Measurements from ENCODE around the gene PHLDA1. TPM values are rescaled to one million over a fixed set of nuclear protein-coding genes. Genes with fewer than 3 reads are reported as not detected.

Gene PHLDA1
- total RNA-seq, 1 experiment from 2014 or later = 34.9 TPM

DNA sequence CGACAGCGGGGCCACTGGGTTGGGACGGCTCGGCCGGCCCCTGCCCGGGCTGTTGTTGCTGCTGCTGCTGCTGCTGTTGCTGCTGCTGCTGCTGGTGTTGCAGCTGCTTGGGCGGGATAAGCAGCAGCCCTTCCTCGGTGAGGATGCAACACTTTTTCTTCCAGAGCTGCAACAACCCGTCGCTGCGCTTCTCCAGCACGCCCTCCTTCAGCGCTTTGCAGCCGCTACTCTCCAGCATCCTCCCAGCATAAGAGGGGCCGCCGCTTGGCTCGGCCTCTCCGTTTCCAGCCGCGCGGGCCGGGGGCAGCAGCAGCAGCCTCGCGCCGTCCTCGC lies 529 bp downstream of the PHLDA1 start:
- no peak for TF ChIP-seq TP53 (CRISPR knock-in tag; IDR thresholded peaks at IDR 0.05)
- TF ChIP-seq, protein P1, sequence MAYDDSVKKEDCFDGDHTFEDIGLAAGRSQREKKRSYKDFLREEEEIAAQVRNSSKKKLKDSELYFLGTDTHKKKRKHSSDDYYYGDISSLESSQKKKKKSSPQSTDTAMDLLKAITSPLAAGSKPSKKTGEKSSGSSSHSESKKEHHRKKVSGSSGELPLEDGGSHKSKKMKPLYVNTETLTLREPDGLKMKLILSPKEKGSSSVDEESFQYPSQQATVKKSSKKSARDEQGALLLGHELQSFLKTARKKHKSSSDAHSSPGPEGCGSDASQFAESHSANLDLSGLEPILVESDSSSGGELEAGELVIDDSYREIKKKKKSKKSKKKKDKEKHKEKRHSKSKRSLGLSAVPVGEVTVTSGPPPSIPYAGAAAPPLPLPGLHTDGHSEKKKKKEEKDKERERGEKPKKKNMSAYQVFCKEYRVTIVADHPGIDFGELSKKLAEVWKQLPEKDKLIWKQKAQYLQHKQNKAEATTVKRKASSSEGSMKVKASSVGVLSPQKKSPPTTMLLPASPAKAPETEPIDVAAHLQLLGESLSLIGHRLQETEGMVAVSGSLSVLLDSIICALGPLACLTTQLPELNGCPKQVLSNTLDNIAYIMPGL (CRISPR knock-in tag; IDR thresholded peaks at IDR 0.05) = 0 out of 2 replicates have a peak, but pooled peaks have one; percentile 40
- TF ChIP-seq, protein P2, sequence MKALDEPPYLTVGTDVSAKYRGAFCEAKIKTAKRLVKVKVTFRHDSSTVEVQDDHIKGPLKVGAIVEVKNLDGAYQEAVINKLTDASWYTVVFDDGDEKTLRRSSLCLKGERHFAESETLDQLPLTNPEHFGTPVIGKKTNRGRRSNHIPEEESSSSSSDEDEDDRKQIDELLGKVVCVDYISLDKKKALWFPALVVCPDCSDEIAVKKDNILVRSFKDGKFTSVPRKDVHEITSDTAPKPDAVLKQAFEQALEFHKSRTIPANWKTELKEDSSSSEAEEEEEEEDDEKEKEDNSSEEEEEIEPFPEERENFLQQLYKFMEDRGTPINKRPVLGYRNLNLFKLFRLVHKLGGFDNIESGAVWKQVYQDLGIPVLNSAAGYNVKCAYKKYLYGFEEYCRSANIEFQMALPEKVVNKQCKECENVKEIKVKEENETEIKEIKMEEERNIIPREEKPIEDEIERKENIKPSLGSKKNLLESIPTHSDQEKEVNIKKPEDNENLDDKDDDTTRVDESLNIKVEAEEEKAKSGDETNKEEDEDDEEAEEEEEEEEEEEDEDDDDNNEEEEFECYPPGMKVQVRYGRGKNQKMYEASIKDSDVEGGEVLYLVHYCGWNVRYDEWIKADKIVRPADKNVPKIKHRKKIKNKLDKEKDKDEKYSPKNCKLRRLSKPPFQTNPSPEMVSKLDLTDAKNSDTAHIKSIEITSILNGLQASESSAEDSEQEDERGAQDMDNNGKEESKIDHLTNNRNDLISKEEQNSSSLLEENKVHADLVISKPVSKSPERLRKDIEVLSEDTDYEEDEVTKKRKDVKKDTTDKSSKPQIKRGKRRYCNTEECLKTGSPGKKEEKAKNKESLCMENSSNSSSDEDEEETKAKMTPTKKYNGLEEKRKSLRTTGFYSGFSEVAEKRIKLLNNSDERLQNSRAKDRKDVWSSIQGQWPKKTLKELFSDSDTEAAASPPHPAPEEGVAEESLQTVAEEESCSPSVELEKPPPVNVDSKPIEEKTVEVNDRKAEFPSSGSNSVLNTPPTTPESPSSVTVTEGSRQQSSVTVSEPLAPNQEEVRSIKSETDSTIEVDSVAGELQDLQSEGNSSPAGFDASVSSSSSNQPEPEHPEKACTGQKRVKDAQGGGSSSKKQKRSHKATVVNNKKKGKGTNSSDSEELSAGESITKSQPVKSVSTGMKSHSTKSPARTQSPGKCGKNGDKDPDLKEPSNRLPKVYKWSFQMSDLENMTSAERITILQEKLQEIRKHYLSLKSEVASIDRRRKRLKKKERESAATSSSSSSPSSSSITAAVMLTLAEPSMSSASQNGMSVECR (CRISPR knock-in tag; IDR thresholded peaks at IDR 0.05; ENCODE audit: borderline replicate concordance) = peak; percentile 40; the same call in 1 of the 2 replicates
- TF ChIP-seq NFYB (CRISPR knock-in tag; conservative IDR thresholded peaks at IDR 0.05; ENCODE audit: low read depth) = no peak
- TF ChIP-seq, protein P3, sequence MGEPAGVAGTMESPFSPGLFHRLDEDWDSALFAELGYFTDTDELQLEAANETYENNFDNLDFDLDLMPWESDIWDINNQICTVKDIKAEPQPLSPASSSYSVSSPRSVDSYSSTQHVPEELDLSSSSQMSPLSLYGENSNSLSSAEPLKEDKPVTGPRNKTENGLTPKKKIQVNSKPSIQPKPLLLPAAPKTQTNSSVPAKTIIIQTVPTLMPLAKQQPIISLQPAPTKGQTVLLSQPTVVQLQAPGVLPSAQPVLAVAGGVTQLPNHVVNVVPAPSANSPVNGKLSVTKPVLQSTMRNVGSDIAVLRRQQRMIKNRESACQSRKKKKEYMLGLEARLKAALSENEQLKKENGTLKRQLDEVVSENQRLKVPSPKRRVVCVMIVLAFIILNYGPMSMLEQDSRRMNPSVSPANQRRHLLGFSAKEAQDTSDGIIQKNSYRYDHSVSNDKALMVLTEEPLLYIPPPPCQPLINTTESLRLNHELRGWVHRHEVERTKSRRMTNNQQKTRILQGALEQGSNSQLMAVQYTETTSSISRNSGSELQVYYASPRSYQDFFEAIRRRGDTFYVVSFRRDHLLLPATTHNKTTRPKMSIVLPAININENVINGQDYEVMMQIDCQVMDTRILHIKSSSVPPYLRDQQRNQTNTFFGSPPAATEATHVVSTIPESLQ (CRISPR knock-in tag; IDR thresholded peaks at IDR 0.05) = no peak
- TF ChIP-seq MYBL2 (CRISPR knock-in tag; IDR thresholded peaks at IDR 0.05) = 0 out of 2 replicates have a peak, but pooled peaks have one; percentile 15
- no peak for DNase-seq (ENCODE audit: low spot score)
- H3K27me3 Mint-ChIP-seq (ENCODE audit: low read depth) = peaks cover 3% of the 10 kb centered on the region; the same call in 1 of the 2 replicates
- ChIA-PET CTCF (interaction anchor here (0.7 to 4.8 kb wide), 18 partner anchors 9 to 556 kb away, joined by 3 to 24 read pairs (median 4); no protein-coding TSS in a partner anchor), POLR2A (interaction anchor here (0.6 to 2.2 kb wide), 5 partner anchors 10 to 520 kb away, joined by 3 to 14 read pairs (median 4); partner anchors contain the start of gene KRR1)
- peaks cover 58% of the 10 kb centered on the region for H3K4me1 Mint-ChIP-seq
- ATAC-seq = peak; percentile 4
- H3K27ac Mint-ChIP-seq = no peak overlapping the region
- H3K4me3 Mint-ChIP-seq = peak overlapping the region; percentile 91
- H3K36me3 Mint-ChIP-seq = peaks cover 32% of the 10 kb centered on the region
- no peaks in the 10 kb centered on the region for H3K9me3 Mint-ChIP-seq

DNA sequence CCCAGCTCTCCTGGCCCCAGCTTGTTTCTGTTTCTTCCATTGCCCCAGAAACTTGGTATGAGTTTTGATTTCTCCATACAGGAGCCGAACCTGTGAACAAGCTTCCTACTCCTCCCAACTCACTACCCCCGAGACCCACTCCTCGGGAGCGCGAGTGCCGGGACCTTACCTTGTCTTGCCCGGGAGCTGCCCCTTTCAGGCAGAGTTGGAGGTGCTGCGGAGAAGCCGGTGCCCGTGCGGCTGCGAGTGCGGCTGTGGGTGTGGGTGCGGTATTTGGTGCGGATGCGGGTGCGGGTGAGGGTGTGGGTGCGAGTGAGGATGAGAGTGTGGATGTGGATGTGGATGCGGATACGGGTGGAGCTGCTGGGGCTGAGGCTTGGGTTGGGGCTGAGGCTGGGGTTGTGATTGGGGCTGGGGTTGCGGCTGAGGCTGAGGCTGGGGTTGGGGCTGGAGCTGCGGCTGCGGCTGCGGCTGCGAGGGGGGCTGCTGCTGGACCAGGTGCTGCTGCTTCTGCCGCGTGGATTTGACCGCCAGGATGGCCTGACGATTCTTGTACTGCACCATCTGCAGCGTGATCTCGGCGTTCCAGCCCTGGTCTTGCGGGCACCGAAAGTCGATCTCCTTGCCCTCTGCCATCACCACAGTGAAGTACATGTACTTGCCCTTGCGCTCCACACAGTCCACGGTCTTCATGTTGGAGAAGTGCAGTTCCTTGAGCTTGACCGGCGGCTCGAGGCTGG lies 1.1 kb downstream of the PHLDA1 start:
- POLR2A ChIA-PET = interaction anchor here (0.7 to 2.2 kb wide), 4 partner anchors 10 to 519 kb away, joined by 3 to 14 read pairs (median 4); partner anchors contain the start of gene KRR1
- DNase-seq (ENCODE audit: low spot score) = peak; percentile 41
- CTCF ChIA-PET = interaction anchor here (0.8 to 4.8 kb wide), 11 partner anchors 61 to 545 kb away, joined by 3 to 24 read pairs (median 7); no protein-coding TSS in a partner anchor
- H3K4me3 Mint-ChIP-seq = peak overlapping the region; percentile 91
- ATAC-seq = peak; percentile 5
- peaks cover 59% of the 10 kb centered on the region for H3K4me1 Mint-ChIP-seq
- peaks cover 32% of the 10 kb centered on the region for H3K36me3 Mint-ChIP-seq
- H3K27me3 Mint-ChIP-seq (ENCODE audit: low read depth) = peaks cover 3% of the 10 kb centered on the region; the same call in 1 of the 2 replicates
- 0 out of 2 replicates have a peak overlapping the region, but pooled peaks have one; percentile 65 for H3K27ac Mint-ChIP-seq
- H3K9me3 Mint-ChIP-seq = no peaks in the 10 kb centered on the region
- TF ChIP-seq ZNF219 (CRISPR knock-in tag; IDR thresholded peaks at IDR 0.05; ENCODE audit: borderline replicate concordance) = 0 out of 2 replicates have a peak, but pooled peaks have one; percentile 36
- TF ChIP-seq, protein P4, sequence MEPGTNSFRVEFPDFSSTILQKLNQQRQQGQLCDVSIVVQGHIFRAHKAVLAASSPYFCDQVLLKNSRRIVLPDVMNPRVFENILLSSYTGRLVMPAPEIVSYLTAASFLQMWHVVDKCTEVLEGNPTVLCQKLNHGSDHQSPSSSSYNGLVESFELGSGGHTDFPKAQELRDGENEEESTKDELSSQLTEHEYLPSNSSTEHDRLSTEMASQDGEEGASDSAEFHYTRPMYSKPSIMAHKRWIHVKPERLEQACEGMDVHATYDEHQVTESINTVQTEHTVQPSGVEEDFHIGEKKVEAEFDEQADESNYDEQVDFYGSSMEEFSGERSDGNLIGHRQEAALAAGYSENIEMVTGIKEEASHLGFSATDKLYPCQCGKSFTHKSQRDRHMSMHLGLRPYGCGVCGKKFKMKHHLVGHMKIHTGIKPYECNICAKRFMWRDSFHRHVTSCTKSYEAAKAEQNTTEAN (CRISPR knock-in tag; IDR thresholded peaks at IDR 0.05) = no peak
- TF ChIP-seq, protein P5, sequence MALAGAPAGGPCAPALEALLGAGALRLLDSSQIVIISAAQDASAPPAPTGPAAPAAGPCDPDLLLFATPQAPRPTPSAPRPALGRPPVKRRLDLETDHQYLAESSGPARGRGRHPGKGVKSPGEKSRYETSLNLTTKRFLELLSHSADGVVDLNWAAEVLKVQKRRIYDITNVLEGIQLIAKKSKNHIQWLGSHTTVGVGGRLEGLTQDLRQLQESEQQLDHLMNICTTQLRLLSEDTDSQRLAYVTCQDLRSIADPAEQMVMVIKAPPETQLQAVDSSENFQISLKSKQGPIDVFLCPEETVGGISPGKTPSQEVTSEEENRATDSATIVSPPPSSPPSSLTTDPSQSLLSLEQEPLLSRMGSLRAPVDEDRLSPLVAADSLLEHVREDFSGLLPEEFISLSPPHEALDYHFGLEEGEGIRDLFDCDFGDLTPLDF (CRISPR knock-in tag; IDR thresholded peaks at IDR 0.05) = no peak
- TF ChIP-seq CREB1 (CRISPR knock-in tag; IDR thresholded peaks at IDR 0.05) = no peak
- TF ChIP-seq ZNF423 (CRISPR knock-in tag; IDR thresholded peaks at IDR 0.05) = no peak
- TF ChIP-seq, protein P6, sequence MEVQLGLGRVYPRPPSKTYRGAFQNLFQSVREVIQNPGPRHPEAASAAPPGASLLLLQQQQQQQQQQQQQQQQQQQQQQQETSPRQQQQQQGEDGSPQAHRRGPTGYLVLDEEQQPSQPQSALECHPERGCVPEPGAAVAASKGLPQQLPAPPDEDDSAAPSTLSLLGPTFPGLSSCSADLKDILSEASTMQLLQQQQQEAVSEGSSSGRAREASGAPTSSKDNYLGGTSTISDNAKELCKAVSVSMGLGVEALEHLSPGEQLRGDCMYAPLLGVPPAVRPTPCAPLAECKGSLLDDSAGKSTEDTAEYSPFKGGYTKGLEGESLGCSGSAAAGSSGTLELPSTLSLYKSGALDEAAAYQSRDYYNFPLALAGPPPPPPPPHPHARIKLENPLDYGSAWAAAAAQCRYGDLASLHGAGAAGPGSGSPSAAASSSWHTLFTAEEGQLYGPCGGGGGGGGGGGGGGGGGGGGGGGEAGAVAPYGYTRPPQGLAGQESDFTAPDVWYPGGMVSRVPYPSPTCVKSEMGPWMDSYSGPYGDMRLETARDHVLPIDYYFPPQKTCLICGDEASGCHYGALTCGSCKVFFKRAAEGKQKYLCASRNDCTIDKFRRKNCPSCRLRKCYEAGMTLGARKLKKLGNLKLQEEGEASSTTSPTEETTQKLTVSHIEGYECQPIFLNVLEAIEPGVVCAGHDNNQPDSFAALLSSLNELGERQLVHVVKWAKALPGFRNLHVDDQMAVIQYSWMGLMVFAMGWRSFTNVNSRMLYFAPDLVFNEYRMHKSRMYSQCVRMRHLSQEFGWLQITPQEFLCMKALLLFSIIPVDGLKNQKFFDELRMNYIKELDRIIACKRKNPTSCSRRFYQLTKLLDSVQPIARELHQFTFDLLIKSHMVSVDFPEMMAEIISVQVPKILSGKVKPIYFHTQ (CRISPR knock-in tag; IDR thresholded peaks at IDR 0.05) = no peak
- TF ChIP-seq ZNF138 (CRISPR knock-in tag; conservative IDR thresholded peaks at IDR 0.05) = no peak
- 0 out of 2 replicates have a peak, but pooled peaks have one; percentile 55 for TF ChIP-seq SMAD4 (CRISPR knock-in tag; IDR thresholded peaks at IDR 0.05)
- TF ChIP-seq, protein P7, sequence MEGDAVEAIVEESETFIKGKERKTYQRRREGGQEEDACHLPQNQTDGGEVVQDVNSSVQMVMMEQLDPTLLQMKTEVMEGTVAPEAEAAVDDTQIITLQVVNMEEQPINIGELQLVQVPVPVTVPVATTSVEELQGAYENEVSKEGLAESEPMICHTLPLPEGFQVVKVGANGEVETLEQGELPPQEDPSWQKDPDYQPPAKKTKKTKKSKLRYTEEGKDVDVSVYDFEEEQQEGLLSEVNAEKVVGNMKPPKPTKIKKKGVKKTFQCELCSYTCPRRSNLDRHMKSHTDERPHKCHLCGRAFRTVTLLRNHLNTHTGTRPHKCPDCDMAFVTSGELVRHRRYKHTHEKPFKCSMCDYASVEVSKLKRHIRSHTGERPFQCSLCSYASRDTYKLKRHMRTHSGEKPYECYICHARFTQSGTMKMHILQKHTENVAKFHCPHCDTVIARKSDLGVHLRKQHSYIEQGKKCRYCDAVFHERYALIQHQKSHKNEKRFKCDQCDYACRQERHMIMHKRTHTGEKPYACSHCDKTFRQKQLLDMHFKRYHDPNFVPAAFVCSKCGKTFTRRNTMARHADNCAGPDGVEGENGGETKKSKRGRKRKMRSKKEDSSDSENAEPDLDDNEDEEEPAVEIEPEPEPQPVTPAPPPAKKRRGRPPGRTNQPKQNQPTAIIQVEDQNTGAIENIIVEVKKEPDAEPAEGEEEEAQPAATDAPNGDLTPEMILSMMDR (IDR thresholded peaks at IDR 0.05) = no peak
- TF ChIP-seq OVOL2 (CRISPR knock-in tag; IDR thresholded peaks at IDR 0.05; ENCODE audit: borderline replicate concordance) = no peak

Data from WTC11 (cell line).